Left ventricle myocardium superior (tissue), 1 donor: ENCODE data around the gene BPTF. TPM values are rescaled to one million over a fixed set of nuclear protein-coding genes. Genes with fewer than 3 reads are reported as not detected.
"Not testable (repeated sequence)": the region's sequence is repeated elsewhere in the genome, so short reads cannot be mapped to it uniquely, and the experiment has no call there.

Source experiments
- ATAC-seq: fragments of 200-7000 bp; cut with Tn5 transposase; one replicate; pipeline ENCODE4 v1.9.1; 2020; ENCODE audit warnings: mild to moderate bottlenecking, moderate library complexity
- DNase-seq: peaks from one replicate; pipeline ENCODE4 v3.0.0-alpha.2; 2020
- intact Hi-C: fragments of 100-400 bp; cut with micrococcal nuclease; formaldehyde crosslinking; loops from one replicate; pipeline ENCODE4 v1.11.0; 2022
- total RNA-seq: library from RNA; stranded (reverse); fragmentation: NEBNext Ultra II Directional; extraction: Animal tissue kit (Norgen Biotek cat#: 25700); gene quantifications from one replicate; pipeline ENCODE4 v1.2.1, GENCODE V29; 2021
- donor health status: DM: no; HTN: yes; CAD: no; lungs with severe emphysema.

BPTF gene
- total RNA-seq, 1 donor from 2014 or later, result 75.1 TPM

DNA sequence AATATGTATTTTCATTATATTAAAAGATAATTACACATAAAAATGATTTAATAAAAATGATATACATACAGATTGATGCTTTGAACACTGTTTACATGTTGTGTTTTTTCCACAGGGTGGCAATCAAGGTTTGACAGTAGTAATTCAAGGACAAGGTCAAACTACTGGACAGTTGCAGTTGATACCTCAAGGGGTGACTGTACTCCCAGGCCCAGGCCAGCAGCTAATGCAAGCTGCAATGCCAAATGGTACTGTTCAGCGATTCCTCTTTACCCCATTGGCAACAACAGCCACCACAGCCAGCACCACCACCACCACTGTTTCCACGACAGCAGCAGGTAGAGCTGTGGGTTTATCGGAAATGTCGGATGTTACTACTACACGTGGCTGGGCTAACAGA, 118.7 kb downstream of the BPTF start:
- DNase-seq, result no peak
- intact Hi-C loops, result no loop called here
- peak; percentile 18 for ATAC-seq

DNA sequence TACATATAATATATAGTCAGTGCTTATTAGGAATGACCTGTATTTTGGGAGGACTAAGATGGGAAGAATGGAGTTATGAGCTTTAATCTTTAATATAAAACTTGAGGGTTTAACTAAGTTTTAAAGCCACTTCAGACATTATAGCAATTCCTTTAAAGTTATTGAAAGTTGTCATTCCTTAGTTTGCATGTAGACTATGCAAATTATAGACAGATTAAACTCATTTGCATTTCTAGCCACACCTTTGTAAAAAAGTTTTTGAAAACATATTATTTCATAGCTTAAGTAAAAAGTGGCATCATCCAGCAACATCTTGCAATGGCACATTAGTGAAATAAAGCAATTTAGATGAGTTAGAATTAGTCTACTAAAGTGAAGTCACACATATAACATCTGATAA, 121.2 kb downstream of the BPTF start:
- DNase-seq (no peak), ATAC-seq (no peak)
- intact Hi-C loops, result no loop called here

DNA sequence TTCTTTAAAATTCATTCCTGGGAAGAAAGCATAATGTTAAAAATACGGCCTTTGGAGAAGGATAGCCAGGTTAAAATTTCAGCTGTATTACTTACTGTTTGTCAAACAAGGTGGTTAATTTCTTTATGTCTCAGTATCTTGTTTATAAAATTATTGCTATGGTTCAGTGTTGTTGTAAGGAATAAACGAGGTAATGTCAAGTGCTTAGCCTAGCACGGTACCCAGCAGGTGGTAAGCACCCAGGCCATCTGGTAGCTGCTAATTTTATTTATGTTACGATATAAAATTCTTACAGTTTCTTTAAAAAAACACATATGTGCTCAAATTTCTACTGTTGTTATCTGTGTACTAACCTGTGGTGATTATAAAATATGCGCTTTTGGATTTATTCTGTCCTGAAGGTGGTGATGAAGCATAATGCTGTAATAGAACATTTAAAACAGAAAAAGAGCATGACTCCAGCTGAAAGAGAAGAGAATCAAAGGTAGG, 122.1 kb downstream of the BPTF start:
- no peak for DNase-seq
- intact Hi-C loops, result no loop called here
- ATAC-seq, result no peak

DNA sequence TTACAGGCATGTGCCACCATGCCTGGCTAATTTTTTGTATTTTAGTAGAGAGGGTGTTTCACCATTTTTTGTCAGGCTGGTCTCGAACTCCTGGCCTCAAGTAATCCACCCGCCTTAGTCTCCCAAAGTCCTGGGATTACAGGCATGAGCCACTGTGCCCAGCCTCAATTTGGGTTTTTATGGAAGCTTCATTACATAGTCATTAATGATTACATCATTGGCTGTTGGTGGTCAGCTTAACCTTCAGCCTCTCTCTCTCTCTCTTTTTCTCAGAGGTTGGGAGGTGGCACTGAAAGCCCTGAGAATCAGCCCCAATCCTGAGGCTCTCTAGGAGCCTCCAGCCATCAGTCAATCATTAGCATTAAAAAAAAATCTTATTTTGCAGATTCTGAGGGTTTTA, 125.6 kb downstream of the BPTF start:
- DNase-seq (no peak), ATAC-seq (no peak)
- intact Hi-C loops, result no loop called here

DNA sequence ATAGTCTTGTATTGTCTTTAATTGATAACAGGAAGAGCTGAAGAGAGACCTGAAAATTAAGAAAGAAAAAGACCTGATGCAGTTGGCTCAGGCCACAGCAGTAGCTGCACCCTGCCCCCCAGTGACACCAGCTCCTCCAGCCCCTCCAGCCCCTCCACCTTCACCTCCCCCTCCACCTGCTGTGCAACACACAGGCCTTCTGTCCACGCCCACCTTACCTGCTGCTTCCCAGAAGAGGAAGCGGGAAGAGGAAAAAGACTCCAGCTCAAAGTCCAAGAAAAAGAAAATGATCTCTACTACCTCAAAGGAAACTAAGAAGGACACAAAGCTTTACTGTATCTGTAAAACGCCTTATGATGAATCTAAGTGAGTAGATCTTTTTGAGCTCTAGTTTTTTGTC, 134.2 kb downstream of the BPTF start:
- intact Hi-C loops, result no loop called here
- DNase-seq, result no peak
- no peak for ATAC-seq

DNA sequence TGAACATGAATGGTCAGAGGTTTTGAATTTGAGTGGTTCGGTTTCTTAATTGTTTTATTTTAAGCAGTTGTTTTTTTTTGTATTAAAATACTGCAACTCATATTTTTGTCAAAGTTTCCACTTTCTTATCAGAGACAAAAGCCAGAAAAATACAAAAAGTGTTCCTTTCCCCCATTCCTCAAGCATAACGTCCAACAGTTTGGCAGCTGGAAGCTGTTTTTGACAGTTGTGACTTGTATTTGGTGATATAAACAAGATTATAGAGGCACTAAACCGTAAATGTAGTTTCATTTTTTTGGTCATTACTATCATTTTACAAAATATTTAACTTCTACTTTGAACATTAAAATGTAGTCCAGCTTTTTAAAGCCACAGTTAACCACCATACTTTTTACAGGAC, 135.0 kb downstream of the BPTF start:
- intact Hi-C loops, ATAC-seq, DNase-seq: not testable (repeated sequence)

DNA sequence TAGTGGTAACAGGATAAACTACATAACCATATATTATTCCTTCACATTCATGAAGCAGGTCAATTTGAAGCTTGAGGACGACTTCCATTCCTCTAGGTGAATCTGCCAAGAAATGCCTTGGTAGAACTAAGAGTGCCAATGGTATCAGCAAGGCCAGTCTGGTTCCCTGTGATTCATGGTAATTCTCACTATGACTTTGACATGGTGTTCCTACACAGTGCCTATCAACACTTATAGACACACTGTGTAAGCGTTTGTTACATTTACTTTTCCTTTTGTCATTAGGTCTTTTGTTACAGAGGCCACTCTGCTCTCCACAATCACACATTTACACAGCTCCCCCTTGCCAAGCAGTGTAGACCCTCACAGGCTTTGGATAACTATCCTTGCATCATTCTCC, 136.9 kb downstream of the BPTF start:
- intact Hi-C loops, result not testable (repeated sequence)

DNA sequence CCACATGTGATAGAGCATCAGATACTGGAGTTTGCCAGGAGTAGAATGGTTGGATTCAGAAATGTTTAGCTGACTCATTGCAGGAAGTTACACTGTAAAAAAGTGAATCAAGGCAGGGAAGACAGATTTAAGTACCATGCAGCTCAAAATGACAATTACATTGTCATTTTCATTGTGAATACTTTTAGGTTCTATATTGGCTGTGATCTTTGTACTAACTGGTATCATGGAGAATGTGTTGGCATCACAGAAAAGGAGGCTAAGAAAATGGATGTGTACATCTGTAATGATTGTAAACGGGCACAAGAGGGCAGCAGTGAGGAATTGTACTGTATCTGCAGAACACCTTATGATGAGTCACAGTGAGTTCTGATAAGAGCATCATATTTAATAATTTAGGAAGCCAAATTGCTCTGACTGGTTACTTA, 137.9 kb downstream of the BPTF start:
- DNase-seq, result not testable (repeated sequence)

More for the DNA sequence above, 136.9 kb downstream of the BPTF start:
- DNase-seq, result not testable (repeated sequence)
- ATAC-seq, result peak; percentile 30

DNA sequence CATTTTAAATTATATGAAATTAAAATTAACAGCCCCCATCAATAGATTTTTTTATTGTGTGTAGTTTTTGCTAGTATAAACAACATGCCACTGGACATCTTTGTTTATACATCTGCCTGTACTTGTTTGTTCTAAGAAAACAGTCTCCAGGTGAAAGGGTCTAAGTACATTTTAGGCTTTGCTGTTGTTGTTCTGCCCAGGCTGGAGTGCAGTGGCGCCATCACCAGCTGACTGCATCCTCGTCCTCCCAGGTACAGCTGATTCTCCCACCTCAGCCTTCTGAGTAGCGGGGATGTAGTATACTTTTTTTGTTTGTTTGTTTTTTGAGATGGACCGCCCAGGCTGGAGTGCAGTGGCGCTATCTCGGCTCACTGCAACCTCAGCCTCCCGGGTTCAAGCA, 145.5 kb downstream of the BPTF start:
- ATAC-seq (no peak), DNase-seq (no peak)
- intact Hi-C loops, result no loop called here

More for the DNA sequence above, 137.9 kb downstream of the BPTF start:
- intact Hi-C loops, result not testable (repeated sequence)
- peak; percentile 88 for ATAC-seq

DNA sequence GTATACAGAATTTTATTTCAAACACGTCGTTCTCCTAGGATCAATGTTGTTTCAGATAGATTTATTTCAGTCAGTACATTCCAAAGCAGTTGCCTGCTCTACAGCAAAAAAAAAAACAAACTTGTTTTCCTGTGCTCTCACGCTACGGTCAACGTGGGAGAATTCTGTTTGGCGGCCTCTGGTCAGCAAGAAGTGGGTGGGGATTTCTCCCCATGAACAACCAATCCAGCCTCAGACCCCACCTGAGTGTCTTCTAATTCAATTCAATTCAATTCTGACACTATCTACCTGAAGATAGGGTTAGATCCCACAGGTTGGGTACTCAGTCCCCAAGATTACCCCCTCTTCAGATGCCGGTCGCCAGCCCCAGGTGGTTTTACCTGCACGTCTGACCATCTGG, 148.9 kb downstream of the BPTF start:
- DNase-seq (no peak), ATAC-seq (no peak)
- intact Hi-C loops, result no loop called here

DNA sequence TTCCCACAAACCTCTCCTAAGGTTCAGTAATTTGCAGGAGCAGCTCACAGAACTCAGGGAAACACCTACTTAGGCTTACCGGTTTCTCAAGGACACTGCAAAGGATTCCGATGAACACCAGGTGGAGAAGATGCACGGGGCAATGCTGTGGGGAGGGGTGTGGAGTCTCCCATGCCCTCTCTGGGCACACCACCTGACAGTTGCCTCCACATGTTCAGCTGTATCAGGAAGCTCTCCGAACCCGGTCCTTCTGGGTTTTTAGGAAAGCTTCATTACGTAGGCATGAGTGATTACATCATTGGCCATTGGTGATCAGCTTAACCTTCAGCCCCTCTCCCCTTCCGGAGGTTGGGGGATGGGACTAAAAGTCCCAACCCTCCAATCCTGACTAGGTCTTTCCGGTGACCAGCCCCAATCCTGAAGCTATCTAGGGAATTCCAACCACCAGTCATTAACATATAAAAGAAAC, 149.3 kb downstream of the BPTF start:
- DNase-seq (no peak), ATAC-seq (no peak)
- intact Hi-C loops, result no loop called here

DNA sequence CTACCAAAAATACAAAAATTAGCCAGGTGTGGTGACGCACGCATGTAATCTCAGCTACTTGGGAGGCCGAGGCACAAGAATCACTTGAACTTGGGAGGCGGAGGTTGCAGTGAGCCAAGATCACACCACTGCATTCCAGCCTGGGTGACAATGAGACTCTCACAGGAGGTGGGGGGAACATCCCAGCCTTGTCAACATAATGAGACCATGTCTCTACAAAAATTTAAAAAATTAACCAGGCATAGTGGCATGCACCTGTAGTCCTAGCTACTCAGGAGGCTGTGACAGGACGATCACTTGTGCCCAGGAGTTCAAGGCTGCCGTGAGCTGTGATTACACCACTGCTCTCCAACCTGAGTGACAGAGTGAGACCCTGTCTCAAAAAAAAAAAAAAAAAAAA, 151.0 kb downstream of the BPTF start:
- DNase-seq, ATAC-seq, intact Hi-C loops: not testable (repeated sequence)

DNA sequence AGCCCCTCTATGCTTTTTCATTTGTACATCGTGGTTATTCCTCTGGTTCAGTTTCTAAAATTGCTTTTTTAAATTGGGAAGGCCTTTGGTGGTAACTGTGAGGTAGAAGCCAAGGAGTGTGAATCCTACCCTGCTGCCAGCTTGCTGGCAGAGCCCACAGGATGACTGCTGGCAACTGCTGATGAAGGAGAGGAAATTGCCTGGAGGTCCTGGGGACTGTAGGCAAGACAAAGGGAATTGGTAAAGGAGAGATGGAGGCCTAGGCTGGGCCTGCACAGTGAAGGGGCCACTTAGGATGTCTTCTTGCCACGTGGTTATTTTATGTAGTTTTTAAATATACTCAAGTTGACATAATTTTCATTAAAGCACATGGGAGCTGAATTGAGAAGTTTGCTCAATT, 155.2 kb downstream of the BPTF start:
- no peak for ATAC-seq
- intact Hi-C loops, result no loop called here

DNA sequence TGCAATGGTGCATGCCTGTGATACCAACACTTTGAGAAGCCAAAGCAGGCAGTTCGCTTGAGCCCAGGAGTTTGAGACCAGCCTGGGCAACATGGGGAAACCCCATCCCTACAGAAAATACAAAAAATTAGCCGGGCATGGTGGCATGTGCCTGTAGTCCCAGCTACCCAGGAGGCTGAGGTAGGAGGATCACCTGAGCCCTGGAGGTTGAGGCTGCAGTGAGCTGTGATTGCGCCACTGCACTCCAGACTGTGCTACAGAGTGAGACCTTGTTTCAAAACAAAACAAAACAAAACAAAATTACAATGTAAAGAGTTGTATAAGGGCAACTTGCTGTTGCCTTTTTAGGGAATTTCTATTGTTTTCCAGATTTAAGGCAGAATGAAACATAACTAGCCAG, 155.6 kb downstream of the BPTF start:
- ATAC-seq, DNase-seq, intact Hi-C loops: not testable (repeated sequence)

More for the DNA sequence above, 155.2 kb downstream of the BPTF start:
- DNase-seq, result no peak

DNA sequence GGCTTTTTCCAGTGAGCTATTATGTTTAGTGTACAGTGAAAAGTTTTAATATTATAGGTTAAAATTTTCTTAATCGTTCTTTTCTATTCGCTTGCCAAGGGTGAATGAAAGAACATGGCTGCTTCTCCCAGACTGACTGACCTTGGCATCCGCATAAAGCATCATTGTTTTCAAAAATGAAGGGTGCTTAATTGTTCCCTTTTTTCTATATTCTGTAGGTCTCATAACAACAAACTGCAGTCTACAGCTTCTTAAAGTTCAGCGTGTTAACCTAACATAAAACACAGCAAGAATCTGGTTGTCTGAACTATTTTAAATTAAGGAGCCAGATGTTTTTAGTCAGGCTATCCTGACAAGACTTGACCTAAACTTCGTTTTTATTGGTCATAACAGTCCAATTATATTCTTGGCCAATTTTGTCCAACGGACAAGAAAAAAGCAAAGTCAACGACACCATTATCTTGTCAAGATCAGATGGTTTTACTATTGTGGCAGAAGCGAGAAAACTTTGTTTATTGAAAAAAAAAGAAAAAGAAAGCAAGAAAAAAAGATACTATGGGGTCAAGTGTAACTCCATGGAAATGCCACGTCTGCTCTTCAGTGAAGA, 156.8 kb downstream of the BPTF start:
- ATAC-seq (no peak), DNase-seq (no peak)
- intact Hi-C loops, result no loop called here

DNA sequence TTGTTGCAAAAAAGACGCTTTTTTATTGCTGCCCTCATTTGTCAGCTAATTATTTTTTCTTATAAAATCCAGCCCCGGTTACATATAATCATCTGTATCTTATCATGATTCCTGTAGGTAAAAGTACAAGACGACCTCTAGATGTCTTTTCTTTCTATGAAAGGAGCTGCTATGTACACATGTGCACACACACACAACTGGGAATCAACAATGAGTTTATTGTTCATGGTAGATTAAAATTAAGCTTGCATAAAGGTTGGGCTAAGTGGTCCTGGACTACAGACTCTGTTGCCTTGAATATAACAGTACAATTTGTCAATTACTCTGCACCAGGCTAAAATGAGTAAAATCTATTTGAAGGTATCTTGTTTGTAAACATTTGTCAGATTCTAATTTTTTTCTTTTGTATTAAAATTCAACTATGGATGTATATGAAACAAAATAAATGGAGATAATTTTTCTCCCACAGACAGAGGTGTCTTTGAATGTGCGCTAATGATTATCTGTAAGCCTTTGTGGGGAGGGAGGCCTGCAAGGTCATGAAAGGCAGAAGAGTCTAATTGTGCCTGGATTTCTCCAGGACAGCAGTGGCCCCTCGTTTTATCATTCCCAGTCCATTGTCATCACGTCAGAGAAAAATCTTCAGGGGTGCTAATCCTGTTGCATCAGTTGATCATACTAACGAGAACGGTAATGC, 157.5 kb downstream of the BPTF start:
- ATAC-seq (no peak), DNase-seq (no peak)
- intact Hi-C loops, result no loop called here

DNA sequence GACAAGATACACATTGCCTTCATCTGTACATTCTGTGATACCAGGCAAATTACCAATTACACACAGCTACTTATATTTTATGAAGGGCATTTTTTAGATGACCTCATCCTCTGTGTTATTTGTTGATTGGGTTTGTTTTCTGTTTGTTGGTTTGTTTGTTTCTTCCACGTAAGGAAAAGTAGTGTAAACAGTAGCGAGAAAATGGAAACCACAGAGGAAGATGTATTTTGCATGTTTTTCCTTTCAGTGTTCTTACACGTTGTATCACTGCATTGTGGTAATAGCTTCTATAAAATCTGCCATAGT, 158.0 kb downstream of the BPTF start:
- intact Hi-C loops, result no loop called here
- ATAC-seq (no peak), DNase-seq (no peak)

DNA sequence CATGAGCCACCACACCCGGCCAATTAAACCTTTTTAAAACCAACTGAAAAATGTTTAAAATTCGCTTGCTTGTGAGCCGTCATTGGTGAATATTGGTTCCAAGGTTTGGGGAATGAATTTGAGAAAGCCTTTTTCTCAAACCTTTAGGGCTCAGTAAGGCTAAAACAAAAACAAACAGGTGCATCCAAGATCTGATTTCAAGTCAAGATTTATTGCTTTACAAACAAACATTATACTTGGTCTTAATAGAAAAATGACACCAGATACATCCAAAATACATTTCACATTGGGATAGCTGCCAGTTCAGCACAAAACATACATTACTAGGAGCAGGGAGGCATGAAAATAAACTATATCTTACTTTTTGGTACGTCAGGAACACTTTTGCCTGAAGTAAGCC, 165.6 kb downstream of the BPTF start:
- intact Hi-C loops, result no loop called here
- no peak for DNase-seq
- no peak for ATAC-seq

DNA sequence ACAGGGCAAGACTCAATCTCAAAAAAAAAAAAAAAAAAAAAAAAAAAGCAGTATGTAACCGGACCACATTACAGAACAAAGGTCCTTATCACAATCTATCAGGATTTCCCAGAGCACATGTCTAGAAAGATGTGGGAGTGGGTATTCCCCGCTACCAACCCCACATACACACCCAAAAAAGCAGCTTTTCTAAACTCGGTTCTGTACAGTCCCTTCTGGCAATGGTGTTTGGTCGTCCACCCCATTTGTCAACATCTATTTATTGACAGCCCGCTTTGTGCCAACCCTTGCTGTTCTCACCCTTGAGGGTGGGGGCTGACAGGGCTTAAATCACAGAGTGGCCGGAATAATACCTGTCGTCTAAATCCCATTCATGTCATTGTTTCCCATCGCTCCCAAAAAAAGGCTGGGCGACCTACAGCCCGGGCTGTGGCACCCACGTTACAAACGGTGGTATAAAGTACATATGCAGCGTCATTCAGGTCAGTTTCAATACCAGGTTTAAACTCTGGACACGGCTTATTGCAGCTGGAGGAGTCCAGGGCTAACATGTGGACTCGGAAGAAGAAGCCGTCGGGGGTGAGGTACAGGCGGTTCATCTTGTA, 167.3 kb downstream of the BPTF start:
- ATAC-seq, result no peak

DNA sequence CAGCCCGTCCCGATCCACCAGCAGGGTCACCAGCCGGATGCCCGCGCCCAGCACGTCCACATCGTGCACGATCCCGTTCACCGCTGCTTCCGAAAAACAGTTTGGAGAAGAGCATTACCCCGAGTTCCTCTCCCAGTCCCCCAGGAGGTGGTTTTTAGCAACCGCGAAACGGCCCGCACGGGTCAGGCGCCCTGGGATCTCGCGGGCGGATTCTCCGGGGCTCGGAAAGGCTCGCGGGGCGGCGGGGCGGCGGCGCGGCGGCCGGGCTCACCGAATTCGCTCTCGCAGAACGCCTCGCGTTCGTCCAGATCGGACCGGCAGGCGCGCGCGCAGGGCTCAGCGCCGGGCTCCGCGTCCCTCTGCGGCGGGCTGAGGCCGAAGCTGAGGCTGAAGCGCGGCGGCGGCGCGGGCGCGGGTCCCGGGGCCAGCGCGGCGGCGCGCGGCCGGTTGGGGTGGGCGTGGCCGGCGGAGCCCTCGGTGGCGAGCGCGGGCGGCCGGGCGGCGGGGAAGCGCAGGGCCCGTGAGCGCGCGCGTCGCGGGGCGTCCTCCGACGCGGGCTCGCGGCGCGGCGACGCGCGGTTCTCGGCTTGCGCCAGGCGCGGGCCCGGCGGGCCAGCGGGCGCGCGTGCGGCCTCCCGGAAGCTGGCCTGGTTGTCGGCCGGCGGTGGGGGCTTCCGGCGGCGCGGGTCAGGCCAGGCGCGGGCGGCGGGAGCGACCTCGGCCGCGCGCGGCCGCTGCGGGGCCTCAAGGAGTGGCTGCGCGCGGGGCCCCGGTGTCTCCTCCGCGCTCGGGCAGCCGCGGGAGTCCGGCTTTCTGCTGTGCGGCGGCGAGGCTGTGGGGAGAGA, 168.1 kb downstream of the BPTF start:
- peak; percentile 81 for ATAC-seq
- intact Hi-C loops, result no loop called here
- peak; percentile 94 for DNase-seq

More for the DNA sequence above, 167.3 kb downstream of the BPTF start:
- peak; percentile 31 for DNase-seq
- intact Hi-C loops, result no loop called here
